Measurements from ENCODE around the gene CCDC12. TPM values are rescaled to one million over a fixed set of nuclear protein-coding genes. Genes with fewer than 3 reads are reported as not detected.

CCDC12 gene
- total and polyA plus RNA-seq, 9 of the 15 experiments (the other 6 are each of a cell fraction or from before 2014, with no cell fraction given) = 8.9 to 201 (median 86.9) TPM

DNA sequence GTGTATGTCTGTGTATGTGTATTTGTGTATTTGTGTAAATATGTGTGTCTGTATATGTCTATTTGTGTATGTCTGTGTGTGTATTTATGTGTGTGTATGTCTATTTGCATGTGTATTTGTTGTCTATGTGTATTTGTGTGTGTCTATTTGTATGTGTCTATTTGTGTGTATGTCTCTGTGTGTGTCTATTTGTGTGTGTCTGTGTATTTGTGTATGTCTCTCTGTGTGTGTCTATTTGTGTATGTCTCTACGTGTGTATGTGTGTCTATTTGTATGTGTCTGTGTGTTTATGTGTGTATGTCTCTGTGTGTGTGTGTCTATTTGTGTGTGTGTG lies 68.6 kb downstream of the CCDC12 start (continued):
- TF ChIP-seq FOXK2 (conservative IDR thresholded peaks at IDR 0.05 in 1 of 2, IDR thresholded peaks at IDR 0.05 in 1 of 2; ENCODE audit: low read depth in 2 of 2) = peak in 1 of 2 experiments; percentile 32; a peak in 1 of 4 replicates
- no peak for TF ChIP-seq RNF2 (IDR thresholded peaks at IDR 0.05)
- TF ChIP-seq, protein P1, sequence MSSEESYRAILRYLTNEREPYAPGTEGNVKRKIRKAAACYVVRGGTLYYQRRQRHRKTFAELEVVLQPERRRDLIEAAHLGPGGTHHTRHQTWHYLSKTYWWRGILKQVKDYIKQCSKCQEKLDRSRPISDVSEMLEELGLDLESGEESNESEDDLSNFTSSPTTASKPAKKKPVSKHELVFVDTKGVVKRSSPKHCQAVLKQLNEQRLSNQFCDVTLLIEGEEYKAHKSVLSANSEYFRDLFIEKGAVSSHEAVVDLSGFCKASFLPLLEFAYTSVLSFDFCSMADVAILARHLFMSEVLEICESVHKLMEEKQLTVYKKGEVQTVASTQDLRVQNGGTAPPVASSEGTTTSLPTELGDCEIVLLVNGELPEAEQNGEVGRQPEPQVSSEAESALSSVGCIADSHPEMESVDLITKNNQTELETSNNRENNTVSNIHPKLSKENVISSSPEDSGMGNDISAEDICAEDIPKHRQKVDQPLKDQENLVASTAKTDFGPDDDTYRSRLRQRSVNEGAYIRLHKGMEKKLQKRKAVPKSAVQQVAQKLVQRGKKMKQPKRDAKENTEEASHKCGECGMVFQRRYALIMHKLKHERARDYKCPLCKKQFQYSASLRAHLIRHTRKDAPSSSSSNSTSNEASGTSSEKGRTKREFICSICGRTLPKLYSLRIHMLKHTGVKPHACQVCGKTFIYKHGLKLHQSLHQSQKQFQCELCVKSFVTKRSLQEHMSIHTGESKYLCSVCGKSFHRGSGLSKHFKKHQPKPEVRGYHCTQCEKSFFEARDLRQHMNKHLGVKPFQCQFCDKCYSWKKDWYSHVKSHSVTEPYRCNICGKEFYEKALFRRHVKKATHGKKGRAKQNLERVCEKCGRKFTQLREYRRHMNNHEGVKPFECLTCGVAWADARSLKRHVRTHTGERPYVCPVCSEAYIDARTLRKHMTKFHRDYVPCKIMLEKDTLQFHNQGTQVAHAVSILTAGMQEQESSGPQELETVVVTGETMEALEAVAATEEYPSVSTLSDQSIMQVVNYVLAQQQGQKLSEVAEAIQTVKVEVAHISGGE (CRISPR knock-in tag; IDR thresholded peaks at IDR 0.05) = no peak
- peak; percentile 65; the same call in 1 of the 2 replicates for TF ChIP-seq ARID2 (IDR thresholded peaks at IDR 0.05)
- no peak for TF ChIP-seq MCM7 (IDR thresholded peaks at IDR 0.05)

- no peak overlapping the region for H3K4me2 ChIP-seq (ENCODE audit: insufficient read depth, low read length)
- ChIA-PET POLR2A (no interaction called here), CTCF (ENCODE audit: low intra/inter-chr PET ratio) (no interaction called here)
- DNase-seq (ENCODE audit: extremely low read depth in 1 of 4, low spot score in 3 of 4) = no peak
- peak; percentile 60 for FAIRE-seq
- no TSS peak for BruUV-seq (replicated peaks)
- H2AFZ ChIP-seq (ENCODE audit: low read depth, low read length) = no peak overlapping the region
- 32% methylated on average over 12 of the region's 12 CpGs for WGBS (ENCODE audit: insufficient coverage, low coverage, missing lambda C conversion rate)
- H3K9me3 ChIP-seq (replicated peaks; ENCODE audit: control insufficient read depth, insufficient read depth, low read depth, low read length) = no peaks in the 10 kb centered on the region
- H3K9ac ChIP-seq (ENCODE audit: insufficient read depth in 1 of 2, low read depth in 2 of 2, low read length in 2 of 2) = no peak overlapping the region
- no peak for ATAC-seq
- no peaks in the 10 kb centered on the region for H3K79me2 ChIP-seq (ENCODE audit: control insufficient read depth, insufficient read depth, low read length)
- intact Hi-C loops (cut with micrococcal nuclease) (no loop called here), in situ Hi-C loops (cut with MboI) (no loop called here)
- H3K36me3 ChIP-seq (ENCODE audit: control insufficient read depth, insufficient read depth, low read length) = no peaks in the 10 kb centered on the region
- H4K20me1 ChIP-seq (replicated peaks; ENCODE audit: control insufficient read depth, insufficient read depth, low read length) = no peaks in the 10 kb centered on the region; the same call in none of the 2 replicates
- peaks cover 0 to 37% of the 10 kb centered on the region in 2 experiments; a peak in 4 of 5 replicates for H3K4me1 ChIP-seq (replicated peaks in 1 of 2; ENCODE audit: control insufficient read depth in 2 of 2, insufficient read depth in 2 of 2, low read length in 2 of 2)
- no peak overlapping the region for H3K4me3 ChIP-seq
- peaks cover 4% of the 10 kb centered on the region for H3K9me1 ChIP-seq (ENCODE audit: control insufficient read depth, insufficient read depth, low read length)
- no peak overlapping the region for H3K27ac ChIP-seq (ENCODE audit: extremely low read depth, low read depth, low read length)
- H3K27me3 ChIP-seq (ENCODE audit: control insufficient read depth in 2 of 2, insufficient read depth in 2 of 2, low read length in 2 of 2) = peaks cover under 1 to 16% of the 10 kb centered on the region in 2 experiments; a peak in 3 of 5 replicates
- TF ChIP-seq, protein P2, sequence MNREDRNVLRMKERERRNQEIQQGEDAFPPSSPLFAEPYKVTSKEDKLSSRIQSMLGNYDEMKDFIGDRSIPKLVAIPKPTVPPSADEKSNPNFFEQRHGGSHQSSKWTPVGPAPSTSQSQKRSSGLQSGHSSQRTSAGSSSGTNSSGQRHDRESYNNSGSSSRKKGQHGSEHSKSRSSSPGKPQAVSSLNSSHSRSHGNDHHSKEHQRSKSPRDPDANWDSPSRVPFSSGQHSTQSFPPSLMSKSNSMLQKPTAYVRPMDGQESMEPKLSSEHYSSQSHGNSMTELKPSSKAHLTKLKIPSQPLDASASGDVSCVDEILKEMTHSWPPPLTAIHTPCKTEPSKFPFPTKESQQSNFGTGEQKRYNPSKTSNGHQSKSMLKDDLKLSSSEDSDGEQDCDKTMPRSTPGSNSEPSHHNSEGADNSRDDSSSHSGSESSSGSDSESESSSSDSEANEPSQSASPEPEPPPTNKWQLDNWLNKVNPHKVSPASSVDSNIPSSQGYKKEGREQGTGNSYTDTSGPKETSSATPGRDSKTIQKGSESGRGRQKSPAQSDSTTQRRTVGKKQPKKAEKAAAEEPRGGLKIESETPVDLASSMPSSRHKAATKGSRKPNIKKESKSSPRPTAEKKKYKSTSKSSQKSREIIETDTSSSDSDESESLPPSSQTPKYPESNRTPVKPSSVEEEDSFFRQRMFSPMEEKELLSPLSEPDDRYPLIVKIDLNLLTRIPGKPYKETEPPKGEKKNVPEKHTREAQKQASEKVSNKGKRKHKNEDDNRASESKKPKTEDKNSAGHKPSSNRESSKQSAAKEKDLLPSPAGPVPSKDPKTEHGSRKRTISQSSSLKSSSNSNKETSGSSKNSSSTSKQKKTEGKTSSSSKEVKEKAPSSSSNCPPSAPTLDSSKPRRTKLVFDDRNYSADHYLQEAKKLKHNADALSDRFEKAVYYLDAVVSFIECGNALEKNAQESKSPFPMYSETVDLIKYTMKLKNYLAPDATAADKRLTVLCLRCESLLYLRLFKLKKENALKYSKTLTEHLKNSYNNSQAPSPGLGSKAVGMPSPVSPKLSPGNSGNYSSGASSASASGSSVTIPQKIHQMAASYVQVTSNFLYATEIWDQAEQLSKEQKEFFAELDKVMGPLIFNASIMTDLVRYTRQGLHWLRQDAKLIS (CRISPR knock-in tag; IDR thresholded peaks at IDR 0.05) = no peak
- TF ChIP-seq CUX1 (CRISPR knock-in tag; IDR thresholded peaks at IDR 0.05) = no peak
- no peak for TF ChIP-seq PHF8 (IDR thresholded peaks at IDR 0.05; ENCODE audit: borderline replicate concordance, low read length)
These were observed 69.3 kb downstream of the CCDC12 start for GRCh38 chr3:46907271-46907670.
